RWPE2 (cell line): Measurements from ENCODE around the gene PXK.

ENCODE experiments used
- ATAC-seq: fragments of 200-7000 bp; cut with Tn5 transposase; 3 replicates; pipeline ENCODE4 v1.9.1; 2021; ENCODE audit warnings: low read depth
- DNase-seq: peaks from one replicate; pipeline ENCODE4 v3.0.0-alpha.2; 2020; ENCODE audit warnings: low spot score
- H3K27ac ChIP-seq: fragments of 450-650 bp; 2 replicates; pipeline ENCODE4 v1.5.1; 2017; ENCODE audit warnings: mild to moderate bottlenecking; ENCODE audit not compliant: poor library complexity, severe bottlenecking
- H3K27me3 ChIP-seq: fragments of 250-450 bp; sonication (Bioruptor Pico); 2 replicates; pipeline ENCODE4 v1.5.1; 2021; ENCODE audit warnings: mild to moderate bottlenecking, moderate library complexity; ENCODE audit not compliant: insufficient read depth, poor library complexity, severe bottlenecking
- H3K36me3 ChIP-seq: fragments of 250-450 bp; sonication (Bioruptor Pico); 2 replicates; pipeline ENCODE4 v1.5.1; 2020; ENCODE audit warnings: low read depth, mild to moderate bottlenecking, moderate library complexity
- H3K4me1 ChIP-seq: fragments of 250-450 bp; sonication (Bioruptor Pico); 2 replicates; pipeline ENCODE4 v1.5.1; 2021; ENCODE audit warnings: mild to moderate bottlenecking, moderate library complexity; ENCODE audit not compliant: insufficient read depth, poor library complexity, severe bottlenecking
- H3K4me3 ChIP-seq: fragments of 250-450 bp; sonication (Bioruptor Pico); 2 replicates; pipeline ENCODE4 v1.5.1; 2021; ENCODE audit warnings: mild to moderate bottlenecking, moderate library complexity; ENCODE audit not compliant: severe bottlenecking
- H3K9me3 ChIP-seq: fragments of 250-450 bp; sonication (Bioruptor Pico); 2 replicates; pipeline ENCODE4 v1.5.1; 2021; ENCODE audit warnings: mild to moderate bottlenecking, moderate library complexity; ENCODE audit not compliant: severe bottlenecking
- TF ChIP-seq, protein P1 (sequence below): fragments of 450-650 bp; IDR thresholded peaks from one replicate; pipeline ENCODE4 v1.5.1; 2017; ENCODE audit warnings: mild to moderate bottlenecking, moderate library complexity; ENCODE audit not compliant: poor library complexity, severe bottlenecking

Gene PXK

GRCh38 chr3:58377168-58377567 lies 44.5 kb downstream of the PXK start:
- no peak overlapping the region for H3K27ac ChIP-seq
- no peak for ATAC-seq
- DNase-seq: no peak
- no peaks in the 10 kb centered on the region for H3K36me3 ChIP-seq
- H3K4me1 ChIP-seq: no peaks in the 10 kb centered on the region
- TF ChIP-seq, protein P1, sequence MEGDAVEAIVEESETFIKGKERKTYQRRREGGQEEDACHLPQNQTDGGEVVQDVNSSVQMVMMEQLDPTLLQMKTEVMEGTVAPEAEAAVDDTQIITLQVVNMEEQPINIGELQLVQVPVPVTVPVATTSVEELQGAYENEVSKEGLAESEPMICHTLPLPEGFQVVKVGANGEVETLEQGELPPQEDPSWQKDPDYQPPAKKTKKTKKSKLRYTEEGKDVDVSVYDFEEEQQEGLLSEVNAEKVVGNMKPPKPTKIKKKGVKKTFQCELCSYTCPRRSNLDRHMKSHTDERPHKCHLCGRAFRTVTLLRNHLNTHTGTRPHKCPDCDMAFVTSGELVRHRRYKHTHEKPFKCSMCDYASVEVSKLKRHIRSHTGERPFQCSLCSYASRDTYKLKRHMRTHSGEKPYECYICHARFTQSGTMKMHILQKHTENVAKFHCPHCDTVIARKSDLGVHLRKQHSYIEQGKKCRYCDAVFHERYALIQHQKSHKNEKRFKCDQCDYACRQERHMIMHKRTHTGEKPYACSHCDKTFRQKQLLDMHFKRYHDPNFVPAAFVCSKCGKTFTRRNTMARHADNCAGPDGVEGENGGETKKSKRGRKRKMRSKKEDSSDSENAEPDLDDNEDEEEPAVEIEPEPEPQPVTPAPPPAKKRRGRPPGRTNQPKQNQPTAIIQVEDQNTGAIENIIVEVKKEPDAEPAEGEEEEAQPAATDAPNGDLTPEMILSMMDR: no peak
- no peak overlapping the region for H3K4me3 ChIP-seq
- no peaks in the 10 kb centered on the region for H3K9me3 ChIP-seq
- H3K27me3 ChIP-seq: no peaks in the 10 kb centered on the region

GRCh38 chr3:58377750-58378149 lies 45.1 kb downstream of the PXK start:
- no peaks in the 10 kb centered on the region for H3K9me3 ChIP-seq
- TF ChIP-seq, protein P1: no peak
- no peaks in the 10 kb centered on the region; the same call in 1 of the 2 replicates for H3K36me3 ChIP-seq
- H3K4me1 ChIP-seq: no peaks in the 10 kb centered on the region
- ATAC-seq (no peak), DNase-seq (no peak)
- no peaks in the 10 kb centered on the region for H3K27me3 ChIP-seq
- no peak overlapping the region for H3K4me3 ChIP-seq
- no peak overlapping the region for H3K27ac ChIP-seq

- no peak for ATAC-seq
- DNase-seq: no peak
- Histone ChIP-seq H3K36me3 (no peaks in the 10 kb centered on the region; the same call in 1 of the 2 replicates), H3K27ac (no peak overlapping the region), H3K9me3 (no peaks in the 10 kb centered on the region), H3K4me3 (no peak overlapping the region), H3K4me1 (peaks cover 11% of the 10 kb centered on the region), H3K27me3 (no peaks in the 10 kb centered on the region)
- TF ChIP-seq, protein P1: no peak
Measured at GRCh38 chr3:58379351-58380073, 46.8 kb downstream of the PXK start.

DNA sequence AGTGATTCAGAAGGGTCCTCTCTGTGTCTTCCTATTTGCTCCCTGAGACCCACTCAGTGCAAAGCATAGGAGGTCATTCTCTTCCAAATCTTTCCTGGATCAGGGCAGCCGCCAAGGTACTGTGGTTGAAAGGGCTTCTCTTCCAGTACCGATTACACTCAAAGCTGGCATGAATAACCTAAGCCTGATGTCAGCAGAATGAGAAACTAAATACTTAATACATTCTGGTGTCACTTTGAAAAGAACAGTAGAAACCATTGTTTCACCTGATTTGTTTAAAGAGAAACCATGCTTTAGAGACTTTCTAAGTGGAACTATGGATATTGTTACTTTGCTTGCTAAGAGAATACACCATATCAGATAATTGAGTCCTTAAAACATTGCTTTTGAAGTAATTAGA lies 50.8 kb downstream of the PXK start:
- TF ChIP-seq, protein P1: no peak
- H3K4me3 ChIP-seq: no peak overlapping the region
- peak overlapping the region; percentile 29 for H3K27ac ChIP-seq
- H3K36me3 ChIP-seq: no peaks in the 10 kb centered on the region; the same call in 1 of the 2 replicates
- no peaks in the 10 kb centered on the region for H3K27me3 ChIP-seq
- no peaks in the 10 kb centered on the region for H3K9me3 ChIP-seq
- H3K4me1 ChIP-seq: peaks cover 11% of the 10 kb centered on the region
- DNase-seq (no peak), ATAC-seq (no peak)

- DNase-seq: peak; percentile 65
- H3K27ac ChIP-seq: peak overlapping the region; percentile 29
Measured at GRCh38 chr3:58383904-58384303, 51.2 kb downstream of the PXK start.

More at GRCh38 chr3:58383904-58384303, 51.2 kb downstream of the PXK start:
- H3K27me3 ChIP-seq: no peaks in the 10 kb centered on the region
- TF ChIP-seq, protein P1: no peak
- H3K4me1 ChIP-seq: peaks cover 11% of the 10 kb centered on the region
- H3K9me3 ChIP-seq: no peaks in the 10 kb centered on the region
- peak; percentile 97 for ATAC-seq
- no peak overlapping the region for H3K4me3 ChIP-seq
- H3K36me3 ChIP-seq: no peaks in the 10 kb centered on the region; the same call in 1 of the 2 replicates
